GM23248 (cell line): ENCODE data around the gene TPO. TPM values are rescaled to one million over a fixed set of nuclear protein-coding genes. Genes with fewer than 3 reads are reported as not detected.

Source experiments
- DNase-seq: peaks from one replicate; pipeline ENCODE4 v3.0.0-alpha.2; 2015
- H2AFZ ChIP-seq: fragments of 200-600 bp; sonication (generic); 2 replicates; pipeline ENCODE4 v1.6.1; 2016; ENCODE audit warnings: antibody characterized with exemption
- H3F3A ChIP-seq: fragments of 200-600 bp; sonication (generic); 2 replicates; pipeline ENCODE4 v1.6.1; 2016; ENCODE audit warnings: mild to moderate bottlenecking, antibody characterized with exemption, mixed run types; ENCODE audit not compliant: insufficient read depth
- H3K27ac ChIP-seq: fragments of 200-600 bp; sonication (generic); 2 replicates; pipeline ENCODE4 v1.5.1; 2016; ENCODE audit warnings: mild to moderate bottlenecking
- H3K27me3 ChIP-seq: fragments of 200-600 bp; sonication (generic); replicated peaks from 2 replicates; pipeline ENCODE4 v1.6.1; 2016; ENCODE audit warnings: mild to moderate bottlenecking; ENCODE audit not compliant: insufficient read depth
- H3K36me3 ChIP-seq: fragments of 200-600 bp; sonication (generic); 2 replicates; pipeline ENCODE4 v1.6.1; 2016; ENCODE audit warnings: low read depth, mild to moderate bottlenecking
- H3K4me1 ChIP-seq: fragments of 200-600 bp; sonication (generic); 2 replicates; pipeline ENCODE4 v1.6.1; 2016; ENCODE audit warnings: mild to moderate bottlenecking; ENCODE audit not compliant: insufficient read depth
- H3K4me2 ChIP-seq: fragments of 200-600 bp; sonication (generic); one replicate; pipeline ENCODE4 v1.6.1; 2016; ENCODE audit warnings: mild to moderate bottlenecking; ENCODE audit not compliant: unreplicated experiment
- H3K4me3 ChIP-seq: fragments of 200-600 bp; sonication (generic); 2 replicates; pipeline ENCODE4 v1.5.1; 2016; ENCODE audit warnings: mild to moderate bottlenecking
- H3K79me2 ChIP-seq: fragments of 200-600 bp; sonication (generic); 2 replicates; pipeline ENCODE4 v1.6.1; 2016; ENCODE audit warnings: mild to moderate bottlenecking; ENCODE audit not compliant: insufficient read depth
- H3K9ac ChIP-seq: fragments of 200-600 bp; sonication (generic); 2 replicates; pipeline ENCODE4 v1.6.1; 2016; ENCODE audit warnings: mild to moderate bottlenecking
- H3K9me2 ChIP-seq: fragments of 200-600 bp; sonication (generic); 2 replicates; pipeline ENCODE4 v1.6.1; 2016; ENCODE audit warnings: mixed run types, mild to moderate bottlenecking, moderate library complexity; ENCODE audit not compliant: insufficient read depth
- H3K9me3 ChIP-seq: fragments of 200-600 bp; sonication (generic); one replicate; pipeline ENCODE4 v1.6.1; 2017; ENCODE audit warnings: low read depth
- H4K20me1 ChIP-seq: fragments of 200-600 bp; sonication (generic); 2 replicates; pipeline ENCODE4 v1.6.0; 2016; ENCODE audit not compliant: insufficient read depth
- EZH2 ChIP-seq: fragments of 200-600 bp; sonication (generic); IDR thresholded peaks from 2 replicates; pipeline ENCODE4 v1.6.1; 2018; ENCODE audit warnings: antibody characterized with exemption, mild to moderate bottlenecking; ENCODE audit not compliant: insufficient read depth, poor library complexity, severe bottlenecking
- EZH2phosphoT487 ChIP-seq: fragments of 200-600 bp; sonication (generic); IDR thresholded peaks from 2 replicates; pipeline ENCODE4 v1.6.1; 2018; ENCODE audit warnings: antibody characterized with exemption, moderate library complexity, mild to moderate bottlenecking, low read depth; ENCODE audit not compliant: insufficient read depth
- WGBS, 2 experiments: methylation state at CpG; one replicate each; pipeline ENCODE4 v1.1.6; 2015 to 2017; ENCODE audit warnings: low lambda C conversion rate in 2 of 2, low coverage in 1 of 2; ENCODE audit errors: missing lambda C conversion rate in 2 of 2; 5-methylcytosine and 5-hydroxymethylcytosine counted together
- in situ Hi-C: fragments of 300-500 bp; cut with MboI; formaldehyde crosslinking; loops from 2 replicates; pipeline ENCODE4 v1.15.0; 2020
- polyA plus RNA-seq: library from polyadenylated mRNA; unstranded; fragments of >200 nt; fragmentation: Nextera tagmentation; extraction: Ambion mirVana; gene quantifications from 2 replicates; pipeline ENCODE4 v1.2.1, GENCODE V29; 2016
- total RNA-seq: library from RNA; depleted of rRNA; stranded (reverse); fragments of >200 nt; shearing (Covaris generic); gene quantifications from 2 replicates; pipeline ENCODE4 v1.2.3, GENCODE V29; 2014

Gene TPO
- total and polyA plus RNA-seq, 2 experiments from 2014 or later = not detected

DNA sequence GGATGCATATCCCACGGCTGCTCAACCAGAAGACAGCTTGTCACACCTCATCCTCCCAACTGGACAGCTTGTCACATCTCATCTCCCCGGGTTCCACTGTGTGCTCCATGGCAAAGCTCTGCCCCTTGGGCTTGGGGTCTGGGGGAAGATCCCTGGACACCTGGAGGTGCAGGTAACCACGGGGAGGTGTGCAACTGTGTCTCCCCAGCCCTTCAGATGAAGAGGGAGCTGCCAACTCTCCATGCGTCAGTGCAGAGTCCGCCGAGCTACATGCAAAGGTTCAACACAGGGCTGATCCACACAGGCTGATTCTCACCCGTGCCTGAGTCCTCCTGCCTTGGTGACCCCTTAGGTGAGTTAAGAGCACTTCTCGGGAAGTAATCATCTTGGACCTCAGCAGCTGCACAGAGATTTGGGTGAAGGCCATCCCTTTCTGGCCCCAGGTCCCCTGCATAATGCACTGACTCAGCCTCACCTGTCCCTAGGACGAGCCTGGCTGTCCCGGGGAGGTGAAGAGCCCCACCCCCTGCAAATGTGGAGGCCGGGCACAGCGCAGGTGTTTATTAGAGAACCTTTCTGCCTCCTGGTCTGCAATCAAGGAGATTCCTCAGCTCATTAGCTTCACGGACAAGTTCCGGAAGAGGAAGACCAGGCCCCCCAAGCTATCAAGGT, 173.1 kb downstream of the TPO start:
- Histone ChIP-seq H3K9me3 (no peaks in the 10 kb centered on the region), H3K79me2 (no peaks in the 10 kb centered on the region), H3K4me3 (no peak overlapping the region), H3K9me2 (no peaks in the 10 kb centered on the region), H4K20me1 (no peaks in the 10 kb centered on the region), H3K36me3 (no peaks in the 10 kb centered on the region), H3K27ac (no peak overlapping the region), H3K4me2 (no peak overlapping the region), H2AFZ (no peak overlapping the region), H3K9ac (no peak overlapping the region), H3F3A (no peaks in the 10 kb centered on the region), H3K4me1 (0 out of 2 replicates have a peak, but pooled peaks cover 5% of the 10 kb centered on the region), H3K27me3 (no peaks in the 10 kb centered on the region; the same call in 1 of the 2 replicates)
- WGBS, 2 experiments = 87 to 93% methylated on average over 14 of the region's 14 CpGs
- DNase-seq = no peak
- no peak for TF ChIP-seq EZH2phosphoT487
- TF ChIP-seq EZH2 = no peak
- in situ Hi-C loops = no loop called here

DNA sequence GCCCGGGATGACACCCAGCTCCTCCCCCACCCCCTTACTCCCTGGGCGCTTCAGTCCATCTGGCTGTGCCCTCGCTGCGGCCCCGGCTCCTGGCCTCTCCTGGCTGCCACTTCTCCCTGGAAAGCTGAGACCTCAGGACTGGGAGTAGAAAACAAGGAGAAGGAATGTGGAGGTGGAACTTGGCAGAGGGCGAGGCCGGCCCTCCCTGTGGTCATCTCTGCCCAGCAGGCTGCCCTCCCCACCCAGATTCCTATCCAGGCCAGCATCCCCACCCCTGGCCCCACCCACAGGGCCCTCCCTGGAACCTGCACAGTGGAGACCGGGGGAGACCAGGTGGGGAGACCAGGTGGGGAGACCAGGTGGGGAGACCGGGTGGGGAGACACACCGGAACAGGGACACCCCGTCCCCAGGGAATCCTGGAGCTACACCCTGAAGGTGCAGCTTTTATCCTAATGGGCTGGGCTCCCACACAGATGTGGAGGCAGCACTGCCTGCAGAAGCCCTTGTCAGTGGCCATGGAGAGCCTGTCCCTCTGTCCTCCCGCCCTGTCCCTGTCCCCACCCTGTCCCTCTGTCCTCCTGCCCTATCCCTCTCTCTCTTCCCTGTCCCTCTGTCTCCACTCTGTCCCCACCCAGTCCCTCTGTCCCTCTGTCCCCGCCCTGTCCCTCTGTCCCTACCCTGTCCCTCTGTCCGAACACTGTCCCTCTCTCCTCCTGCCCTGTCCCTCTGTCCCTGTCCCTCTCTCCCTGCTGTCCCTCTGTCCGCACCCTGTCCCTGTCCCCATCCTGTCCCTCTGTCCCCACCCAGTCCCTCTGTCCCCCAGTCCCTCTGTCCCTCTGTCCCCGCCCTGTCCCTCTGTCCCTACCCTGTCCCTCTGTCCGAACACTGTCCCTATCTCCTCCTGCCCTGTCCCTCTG, 173.9 kb downstream of the TPO start:
- Histone ChIP-seq H3K36me3 (no peaks in the 10 kb centered on the region), H3K9me2 (no peaks in the 10 kb centered on the region), H3K27me3 (no peaks in the 10 kb centered on the region; the same call in 1 of the 2 replicates), H3K4me3 (no peak overlapping the region), H3K4me1 (0 out of 2 replicates have a peak, but pooled peaks cover 3% of the 10 kb centered on the region), H3F3A (no peaks in the 10 kb centered on the region), H3K79me2 (no peaks in the 10 kb centered on the region), H3K9me3 (no peaks in the 10 kb centered on the region), H3K4me2 (no peak overlapping the region), H2AFZ (no peak overlapping the region), H4K20me1 (no peaks in the 10 kb centered on the region), H3K9ac (no peak overlapping the region), H3K27ac (no peak overlapping the region)
- no peak for DNase-seq
- TF ChIP-seq EZH2 (no peak), EZH2phosphoT487 (no peak)
- in situ Hi-C loops = no loop called here
- 73 to 80% methylated on average over 10 to 16 of the region's 17 CpGs for WGBS, 2 experiments

DNA sequence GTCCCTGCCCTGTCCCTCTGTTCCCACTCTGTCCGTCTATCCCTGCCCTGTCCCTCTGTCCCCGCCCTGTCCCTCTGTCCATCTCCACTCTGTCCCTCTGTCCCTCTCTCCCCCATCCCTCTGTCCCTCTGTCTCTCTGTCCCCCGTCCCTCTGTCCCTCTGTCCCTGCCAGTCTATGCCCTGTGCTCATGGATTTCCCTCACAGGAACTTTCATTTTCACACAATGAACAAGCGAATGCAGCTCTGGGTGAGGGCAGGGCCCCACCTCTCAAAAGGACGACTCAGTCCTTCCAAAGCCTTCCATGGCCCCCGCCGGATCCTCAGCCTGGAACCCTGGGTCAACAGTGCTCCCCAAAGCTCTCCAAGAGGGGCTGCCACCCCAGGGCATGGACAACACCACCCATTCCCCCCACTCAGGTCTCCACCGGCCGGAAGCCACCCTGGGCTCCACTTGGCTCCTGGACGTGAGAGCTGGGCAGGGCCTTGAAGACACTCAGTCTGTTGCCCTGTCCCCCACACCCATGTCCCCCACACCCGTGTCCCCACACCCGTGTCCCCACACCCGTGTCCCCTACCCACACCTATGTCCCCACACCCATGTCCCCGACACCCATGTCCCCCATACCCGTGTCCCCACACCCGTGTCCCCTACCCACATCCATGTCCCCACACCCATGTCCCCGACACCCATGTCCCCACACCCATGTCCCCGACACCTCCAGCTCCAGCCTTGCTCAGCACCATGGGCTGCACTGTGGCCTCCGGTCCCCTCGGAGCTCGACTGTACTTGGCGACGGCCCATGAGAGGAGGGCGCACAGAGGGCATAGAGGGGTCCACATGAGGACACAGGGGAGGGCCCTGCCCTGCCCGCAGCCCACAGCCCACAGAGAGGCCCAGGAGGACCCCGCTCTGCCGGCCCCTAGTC, 175.1 kb downstream of the TPO start:
- Histone ChIP-seq H4K20me1 (no peaks in the 10 kb centered on the region), H3K9me2 (no peaks in the 10 kb centered on the region), H3K9ac (no peak overlapping the region), H3K4me3 (no peak overlapping the region), H2AFZ (no peak overlapping the region), H3K9me3 (no peaks in the 10 kb centered on the region), H3K79me2 (no peaks in the 10 kb centered on the region), H3K36me3 (no peaks in the 10 kb centered on the region), H3K4me2 (no peak overlapping the region), H3K4me1 (peaks cover 3% of the 10 kb centered on the region), H3K27ac (no peak overlapping the region), H3F3A (peaks cover 9% of the 10 kb centered on the region), H3K27me3 (no peaks in the 10 kb centered on the region; the same call in 1 of the 2 replicates)
- in situ Hi-C loops = no loop called here
- DNase-seq = no peak
- TF ChIP-seq EZH2phosphoT487 = no peak
- no peak for TF ChIP-seq EZH2
- 82 to 91% methylated on average over 16 to 27 of the region's 27 CpGs for WGBS, 2 experiments
